Endothelial cell of umbilical vein (primary cell): ENCODE data around the gene CDCP2. TPM values are rescaled to one million over a fixed set of nuclear protein-coding genes. Genes with fewer than 3 reads are reported as not detected.

ENCODE experiments used
- BruUV-seq: library from RNA; stranded (reverse); fragments of 400-500 nt; replicated peaks from 2 replicates; lab custom pipeline; 2021; lab: Mats Ljungman, UMichigan
- CTCF ChIA-PET: fragments of 300-600, 350-600 bp; sonication (Branson Sonifier 250); formaldehyde crosslinking; loops from one replicate; lab custom pipeline; 2021; ENCODE audit warnings: antibody characterized with exemption, inconsistent platforms; lab: Charles Lee
- POLR2A ChIA-PET: fragments of 300-600, 350-600 bp; sonication (Branson Sonifier 250); formaldehyde crosslinking; loops from one replicate; lab custom pipeline; 2021; ENCODE audit warnings: antibody characterized with exemption, inconsistent platforms; lab: Charles Lee
- DNase-seq: peaks from one replicate; pipeline ENCODE4 v3.0.0-alpha.2; 2011; ENCODE audit warnings: low read depth, low spot score
- FAIRE-seq: peaks from 2 replicates; lab custom pipeline; 2011; peaks lifted over from hg19 to GRCh38; lab: Jason Lieb, UNC
- H2AFZ ChIP-seq: 2 replicates; pipeline ENCODE4 v1.6.0; 2012; ENCODE audit warnings: low read depth, low read length, control low read depth, inconsistent platforms
- H3K27ac ChIP-seq: 2 replicates; pipeline ENCODE4 v1.5.1; 2011; ENCODE audit warnings: low read depth, mild to moderate bottlenecking, control low read depth, low read length, moderate library complexity; ENCODE audit not compliant: insufficient read depth
- H3K27me3 ChIP-seq, 2 experiments: 2 replicates each; pipeline versions ENCODE4 v1.6.0 to v1.6.1; 2011; ENCODE audit warnings: low read length in 2 of 2, mixed read lengths in 1 of 2; ENCODE audit not compliant: control insufficient read depth in 2 of 2, insufficient read depth in 2 of 2
- H3K36me3 ChIP-seq, 2 experiments: 2 replicates in 1 of 2; 3 replicates in 1 of 2; pipeline ENCODE4 v1.5.1; 2011; ENCODE audit warnings: low read length in 2 of 2, mild to moderate bottlenecking in 1 of 2, moderate library complexity in 1 of 2; ENCODE audit not compliant: control insufficient read depth in 2 of 2, insufficient read depth in 2 of 2; ENCODE audit errors: extremely low read depth in 1 of 2
- H3K4me1 ChIP-seq: 3 replicates; pipeline ENCODE4 v1.5.1; 2011; ENCODE audit warnings: mild to moderate bottlenecking, low read length; ENCODE audit not compliant: control insufficient read depth, insufficient read depth; ENCODE audit errors: extremely low read depth
- H3K4me2 ChIP-seq: 2 replicates; pipeline ENCODE4 v1.6.1; 2011; ENCODE audit warnings: low read length, control low read depth, mixed read lengths; ENCODE audit not compliant: insufficient read depth
- H3K4me3 ChIP-seq, 3 experiments: fragments of 200-600 bp in 1 of 3; sonication (generic), shearing (Covaris generic) in 1 of 3; replicated peaks in 1 of 3; 2 replicates each; pipeline ENCODE4 v1.5.1; 2011 to 2016; ENCODE audit warnings: control low read depth in 3 of 3, low read length in 3 of 3, mild to moderate bottlenecking in 2 of 3, inconsistent platforms in 1 of 3, low read depth in 1 of 3, moderate library complexity in 1 of 3; ENCODE audit not compliant: insufficient read depth in 1 of 3
- H3K79me2 ChIP-seq: 2 replicates; pipeline ENCODE4 v1.6.0; 2012; ENCODE audit warnings: low read length, inconsistent platforms; ENCODE audit not compliant: control insufficient read depth, insufficient read depth
- H3K9ac ChIP-seq: replicated peaks from 2 replicates; pipeline ENCODE3; 2011; ENCODE audit warnings: low read length, control low read depth; ENCODE audit not compliant: insufficient read depth; ENCODE audit errors: extremely low read depth
- H3K9me1 ChIP-seq: replicated peaks from 3 replicates; pipeline ENCODE4 v1.6.0; 2011; ENCODE audit warnings: mild to moderate bottlenecking, low read length; ENCODE audit not compliant: control insufficient read depth, insufficient read depth; ENCODE audit errors: extremely low read depth
- H3K9me3 ChIP-seq: replicated peaks from 2 replicates; pipeline ENCODE4 v1.5.1; 2012; ENCODE audit warnings: low read length, inconsistent platforms; ENCODE audit not compliant: control insufficient read depth, insufficient read depth
- H4K20me1 ChIP-seq: replicated peaks from 2 replicates; pipeline ENCODE3; 2011; ENCODE audit warnings: mild to moderate bottlenecking, low read length; ENCODE audit not compliant: control insufficient read depth, insufficient read depth; ENCODE audit errors: extremely low read depth
- CTCF ChIP-seq, 2 donors: IDR thresholded peaks; 1 replicate in 1 of 2; 2 replicates in 1 of 2; pipeline ENCODE4 v1.5.1; 2011; ENCODE audit warnings: low read length in 2 of 2, mild to moderate bottlenecking in 2 of 2, moderate library complexity in 2 of 2, control low read depth in 1 of 2, inconsistent platforms in 1 of 2, low read depth in 1 of 2; ENCODE audit not compliant: insufficient read depth in 1 of 2; ENCODE audit errors: extremely low read depth in 1 of 2
- EZH2 ChIP-seq: IDR thresholded peaks from 2 replicates; pipeline ENCODE4 v1.6.1; 2012; ENCODE audit warnings: borderline replicate concordance, low read depth, mild to moderate bottlenecking, moderate library complexity, low read length, inconsistent platforms; ENCODE audit not compliant: severe bottlenecking
- FOS ChIP-seq: IDR thresholded peaks from 2 replicates; pipeline ENCODE4 v1.6.1; 2011; ENCODE audit warnings: mild to moderate bottlenecking, low read length, moderate library complexity, borderline replicate concordance; ENCODE audit not compliant: insufficient read depth
- GATA2 ChIP-seq: IDR thresholded peaks from 2 replicates; pipeline ENCODE4 v1.7.0; 2011; ENCODE audit warnings: low read depth, mild to moderate bottlenecking, moderate library complexity, mixed read lengths, low read length; ENCODE audit not compliant: insufficient read length, insufficient read depth
- JUN ChIP-seq: IDR thresholded peaks from 2 replicates; pipeline ENCODE4 v1.6.1; 2011; ENCODE audit warnings: borderline replicate concordance, low read depth; ENCODE audit not compliant: insufficient read length, insufficient read depth
- MAX ChIP-seq: IDR thresholded peaks from 2 replicates; pipeline ENCODE4 v1.6.1; 2011; ENCODE audit not compliant: insufficient read depth, insufficient read length
- POLR2A ChIP-seq: IDR thresholded peaks from 2 replicates; pipeline ENCODE4 v1.6.1; 2012; ENCODE audit warnings: low read depth, mild to moderate bottlenecking, control low read depth, low read length
- POLR2AphosphoS5 ChIP-seq: IDR thresholded peaks from 2 replicates; pipeline ENCODE4 v1.6.1; 2012; ENCODE audit warnings: low read depth, mild to moderate bottlenecking, control low read depth, low read length, moderate library complexity; ENCODE audit not compliant: insufficient read depth
- dilution Hi-C: fragments of 300-500 bp; cut with MboI; formaldehyde crosslinking; loops from one replicate; pipeline ENCODE4 v1.15.0; 2019; ENCODE audit warnings: low sequenced_read_pairs; ENCODE audit not compliant: extremely low pct_ligation_motif_present
- intact Hi-C: fragments of 100-400 bp; cut with micrococcal nuclease; formaldehyde crosslinking; loops from one replicate; pipeline ENCODE4 v1.10.0; 2022
- polyA plus RNA-seq, 4 experiments: library from polyadenylated mRNA; depleted of rRNA in 3 of 4; stranded (reverse) in 3 of 4; unstranded in 1 of 4; fragments of >200 nt; gene quantifications; 2 replicates each; pipeline versions ENCODE4 v1.2.1 to v1.2.3, GENCODE V29; 2011 to 2012; ENCODE audit warnings: missing spikeins in 1 of 4
- total RNA-seq: library from RNA; stranded (reverse); gene quantifications from 2 replicates; pipeline ENCODE4 v1.2.3, GENCODE V29; 2021

CDCP2 gene
- total and polyA plus RNA-seq, 2 donors (not counting 3 experiments of a cell fraction or from before 2014, with no cell fraction given): 0.10 TPM; not detected in 1

- dilution Hi-C loops: no loop called here
- no peak overlapping the region for H3K27ac ChIP-seq
- H3K27me3 ChIP-seq: peaks cover 0 to 3% of the 10 kb centered on the region in 2 experiments
- H2AFZ ChIP-seq: no peak overlapping the region
- H3K4me1 ChIP-seq: peaks cover 3% of the 10 kb centered on the region
- no peaks in the 10 kb centered on the region for H3K36me3 ChIP-seq
- no peak overlapping the region for H3K4me2 ChIP-seq
- no peak for FAIRE-seq
- CTCF ChIA-PET: interaction anchor here (1.0 to 2.7 kb wide), 5 partner anchors 13 to 371 kb away, joined by 3 to 13 read pairs (median 5); partner anchors contain the start of gene SSBP3
- no peak for TF ChIP-seq CTCF (IDR thresholded peaks at IDR 0.05; ENCODE audit: extremely low read depth in 1 of 2, insufficient read depth in 1 of 2, low read depth in 1 of 2, low read length in 2 of 2)
- no peak for TF ChIP-seq JUN
- no peak for TF ChIP-seq POLR2A
- TF ChIP-seq POLR2AphosphoS5: no peak
- TF ChIP-seq FOS: no peak
- no peak for TF ChIP-seq EZH2
- no peak for TF ChIP-seq GATA2
- no peak for TF ChIP-seq MAX
- intact Hi-C loops: no loop called here
- H3K9me3 ChIP-seq: no peaks in the 10 kb centered on the region
- no TSS peak for BruUV-seq
- no peaks in the 10 kb centered on the region for H3K9me1 ChIP-seq
- no peaks in the 10 kb centered on the region for H4K20me1 ChIP-seq
- H3K9ac ChIP-seq: no peak overlapping the region
- H3K79me2 ChIP-seq: no peaks in the 10 kb centered on the region
- POLR2A ChIA-PET: no interaction called here
- H3K4me3 ChIP-seq: no peak overlapping the region
- DNase-seq: no peak
These were observed 34.1 kb downstream of the CDCP2 start for GRCh38 chr1:54118704-54119103.
